ENCODE results near the gene HIC1.

DNA sequence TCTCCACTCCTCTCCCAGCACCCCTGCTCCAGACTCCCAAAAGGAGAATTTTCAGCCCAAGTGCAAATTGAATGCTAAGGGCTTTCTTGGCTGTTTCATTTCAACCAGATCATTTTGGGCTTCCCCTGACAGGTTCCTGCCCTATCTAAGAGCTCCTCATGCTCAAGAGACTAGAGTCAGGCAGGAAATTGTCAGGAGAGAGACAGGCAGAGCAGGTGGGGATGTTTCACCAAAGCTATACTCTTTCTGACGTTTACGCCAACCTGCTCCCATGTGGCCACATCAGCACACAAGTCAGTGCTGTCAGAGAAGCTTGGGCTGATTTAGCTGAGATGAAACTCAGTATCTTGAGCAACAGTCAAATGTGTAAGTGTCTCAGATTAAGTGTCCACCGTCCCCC is 31.4 kb downstream of the HIC1 start:
- TF ChIP-seq, protein P1, sequence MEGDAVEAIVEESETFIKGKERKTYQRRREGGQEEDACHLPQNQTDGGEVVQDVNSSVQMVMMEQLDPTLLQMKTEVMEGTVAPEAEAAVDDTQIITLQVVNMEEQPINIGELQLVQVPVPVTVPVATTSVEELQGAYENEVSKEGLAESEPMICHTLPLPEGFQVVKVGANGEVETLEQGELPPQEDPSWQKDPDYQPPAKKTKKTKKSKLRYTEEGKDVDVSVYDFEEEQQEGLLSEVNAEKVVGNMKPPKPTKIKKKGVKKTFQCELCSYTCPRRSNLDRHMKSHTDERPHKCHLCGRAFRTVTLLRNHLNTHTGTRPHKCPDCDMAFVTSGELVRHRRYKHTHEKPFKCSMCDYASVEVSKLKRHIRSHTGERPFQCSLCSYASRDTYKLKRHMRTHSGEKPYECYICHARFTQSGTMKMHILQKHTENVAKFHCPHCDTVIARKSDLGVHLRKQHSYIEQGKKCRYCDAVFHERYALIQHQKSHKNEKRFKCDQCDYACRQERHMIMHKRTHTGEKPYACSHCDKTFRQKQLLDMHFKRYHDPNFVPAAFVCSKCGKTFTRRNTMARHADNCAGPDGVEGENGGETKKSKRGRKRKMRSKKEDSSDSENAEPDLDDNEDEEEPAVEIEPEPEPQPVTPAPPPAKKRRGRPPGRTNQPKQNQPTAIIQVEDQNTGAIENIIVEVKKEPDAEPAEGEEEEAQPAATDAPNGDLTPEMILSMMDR (conservative IDR thresholded peaks at IDR 0.05), result no peak
- no peak for TF ChIP-seq ZFX (IDR thresholded peaks at IDR 0.05)
